BLaER1 (cell line): ENCODE data around the gene PRKN.
"Not testable (repeated sequence)": the region's sequence is repeated elsewhere in the genome, so short reads cannot be mapped to it uniquely, and the experiment has no call there.

Experiments used
- H3K27ac ChIP-seq: shearing (Covaris generic); formaldehyde crosslinking; 2 replicates; pipeline ENCODE4 v1.8.1; 2022
- H3K27me3 ChIP-seq: shearing (Covaris generic); formaldehyde crosslinking; 2 replicates; pipeline ENCODE4 v1.8.1; 2022
- H3K36me3 ChIP-seq: shearing (Covaris generic); formaldehyde crosslinking; 2 replicates; pipeline ENCODE4 v1.8.1; 2022
- H3K4me1 ChIP-seq: shearing (Covaris generic); formaldehyde crosslinking; 2 replicates; pipeline ENCODE4 v1.8.1; 2022
- H3K4me2 ChIP-seq: shearing (Covaris generic); formaldehyde crosslinking; 2 replicates; pipeline ENCODE4 v1.8.1; 2022
- H3K4me3 ChIP-seq: shearing (Covaris generic); formaldehyde crosslinking; 2 replicates; pipeline ENCODE4 v1.8.1; 2022
- H3K9ac ChIP-seq: shearing (Covaris generic); formaldehyde crosslinking; 2 replicates; pipeline ENCODE4 v1.8.1; 2022
- H3K9me3 ChIP-seq: shearing (Covaris generic); formaldehyde crosslinking; 2 replicates; pipeline ENCODE4 v1.8.1; 2022
- H4K20me1 ChIP-seq: shearing (Covaris generic); formaldehyde crosslinking; 2 replicates; pipeline ENCODE4 v1.8.1; 2022
- Cebpa-rat ChIP-seq: shearing (Covaris generic); IDR thresholded peaks from 2 replicates; pipeline ENCODE4 v1.8.1; 2022

Gene PRKN

GRCh38 chr6:161511447-161512095 lies 1216.0 kb downstream of the PRKN start:
- Histone ChIP-seq H4K20me1 (no peaks in the 10 kb centered on the region), H3K4me3 (no peak overlapping the region), H3K9ac (no peak overlapping the region), H3K4me2 (no peak overlapping the region), H3K4me1 (no peaks in the 10 kb centered on the region), H3K27ac (no peak overlapping the region), H3K9me3 (no peaks in the 10 kb centered on the region), H3K36me3 (no peaks in the 10 kb centered on the region), H3K27me3 (no peaks in the 10 kb centered on the region)
- TF ChIP-seq Cebpa-rat, result no peak

GRCh38 chr6:161508341-161508740 lies 1219.2 kb downstream of the PRKN start:
- Histone ChIP-seq H3K9me3 (no peaks in the 10 kb centered on the region), H4K20me1 (no peaks in the 10 kb centered on the region), H3K27me3 (no peaks in the 10 kb centered on the region), H3K4me1 (no peaks in the 10 kb centered on the region), H3K9ac (no peak overlapping the region), H3K36me3 (no peaks in the 10 kb centered on the region), H3K27ac (no peak overlapping the region), H3K4me2 (no peak overlapping the region), H3K4me3 (no peak overlapping the region)
- TF ChIP-seq Cebpa-rat, result no peak

GRCh38 chr6:161507375-161507774 lies 1220.2 kb downstream of the PRKN start:
- no peak overlapping the region for H3K4me3 ChIP-seq

DNA sequence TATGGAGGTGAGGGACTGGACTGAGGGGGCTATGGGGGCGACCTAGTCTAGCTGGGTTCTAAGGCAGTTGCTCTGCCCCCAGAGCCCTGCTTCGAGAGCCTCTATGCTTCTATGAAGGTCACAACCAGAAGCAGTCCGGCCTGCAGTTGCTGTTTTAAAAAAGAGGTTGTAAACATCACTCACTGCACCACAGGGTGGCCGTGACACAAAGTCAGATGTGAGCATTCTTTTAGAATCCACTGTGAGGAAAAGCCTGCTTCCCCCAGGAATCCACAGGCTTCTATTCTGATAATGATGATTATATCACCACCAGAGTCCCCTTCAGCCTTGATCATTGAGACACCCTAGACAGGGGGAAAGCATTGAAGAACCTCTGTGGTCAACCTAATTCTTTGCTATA lies 1224.0 kb downstream of the PRKN start:
- Histone ChIP-seq H3K4me3 (no peak overlapping the region), H3K9ac (no peak overlapping the region), H3K4me2 (no peak overlapping the region), H3K27ac (no peak overlapping the region), H3K36me3 (no peaks in the 10 kb centered on the region), H4K20me1 (no peaks in the 10 kb centered on the region), H3K27me3 (no peaks in the 10 kb centered on the region), H3K9me3 (no peaks in the 10 kb centered on the region), H3K4me1 (no peaks in the 10 kb centered on the region)
- no peak for TF ChIP-seq Cebpa-rat

More at GRCh38 chr6:161507375-161507774, 1220.2 kb downstream of the PRKN start:
- Histone ChIP-seq H3K27ac (no peak overlapping the region), H4K20me1 (no peaks in the 10 kb centered on the region), H3K9ac (no peak overlapping the region), H3K36me3 (no peaks in the 10 kb centered on the region), H3K4me1 (no peaks in the 10 kb centered on the region), H3K4me2 (peak overlapping the region; percentile 2; the same call in 1 of the 2 replicates), H3K9me3 (no peaks in the 10 kb centered on the region), H3K27me3 (no peaks in the 10 kb centered on the region)
- no peak for TF ChIP-seq Cebpa-rat

GRCh38 chr6:161498881-161499280 lies 1228.7 kb downstream of the PRKN start:
- Histone ChIP-seq H3K9ac (no peak overlapping the region), H3K4me3 (no peak overlapping the region), H3K4me1 (no peaks in the 10 kb centered on the region), H4K20me1 (no peaks in the 10 kb centered on the region), H3K4me2 (no peak overlapping the region), H3K36me3 (no peaks in the 10 kb centered on the region), H3K27me3 (no peaks in the 10 kb centered on the region), H3K27ac (no peak overlapping the region), H3K9me3 (no peaks in the 10 kb centered on the region)
- TF ChIP-seq Cebpa-rat, result no peak

GRCh38 chr6:161498359-161498758 lies 1229.2 kb downstream of the PRKN start:
- no peak overlapping the region for H3K4me3 ChIP-seq
- H3K27ac ChIP-seq, result no peak overlapping the region
- H3K27me3 ChIP-seq, result no peaks in the 10 kb centered on the region
- H3K9ac ChIP-seq, result no peak overlapping the region
- no peaks in the 10 kb centered on the region for H4K20me1 ChIP-seq
- no peak for TF ChIP-seq Cebpa-rat
- H3K4me1 ChIP-seq, result no peaks in the 10 kb centered on the region
- no peaks in the 10 kb centered on the region for H3K9me3 ChIP-seq
- no peaks in the 10 kb centered on the region for H3K36me3 ChIP-seq
- H3K4me2 ChIP-seq, result no peak overlapping the region

DNA sequence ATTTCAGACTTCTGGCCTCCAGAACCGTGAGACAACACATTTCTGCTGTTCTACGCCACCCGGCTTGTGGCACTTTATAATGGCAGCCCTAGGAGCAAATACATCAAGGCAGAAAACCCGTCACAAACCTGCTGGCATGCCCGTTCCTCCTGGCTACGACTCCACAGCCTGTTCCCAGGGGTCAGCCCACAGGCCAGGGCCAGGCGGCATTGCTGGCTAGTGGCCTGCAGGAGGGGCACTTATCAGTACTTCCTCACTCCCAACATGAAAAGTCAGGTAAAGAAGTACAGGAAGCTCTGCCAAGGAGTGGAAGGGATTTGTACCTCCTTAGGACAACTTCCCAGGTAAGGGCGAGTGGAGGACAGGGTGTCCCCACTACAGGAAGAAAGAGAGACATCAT lies 1230.6 kb downstream of the PRKN start:
- Histone ChIP-seq H3K4me3 (no peak overlapping the region), H3K4me1 (no peaks in the 10 kb centered on the region), H3K27me3 (no peaks in the 10 kb centered on the region), H3K4me2 (no peak overlapping the region), H3K36me3 (no peaks in the 10 kb centered on the region), H3K9me3 (no peaks in the 10 kb centered on the region), H4K20me1 (no peaks in the 10 kb centered on the region), H3K9ac (no peak overlapping the region), H3K27ac (no peak overlapping the region)
- TF ChIP-seq Cebpa-rat, result no peak

DNA sequence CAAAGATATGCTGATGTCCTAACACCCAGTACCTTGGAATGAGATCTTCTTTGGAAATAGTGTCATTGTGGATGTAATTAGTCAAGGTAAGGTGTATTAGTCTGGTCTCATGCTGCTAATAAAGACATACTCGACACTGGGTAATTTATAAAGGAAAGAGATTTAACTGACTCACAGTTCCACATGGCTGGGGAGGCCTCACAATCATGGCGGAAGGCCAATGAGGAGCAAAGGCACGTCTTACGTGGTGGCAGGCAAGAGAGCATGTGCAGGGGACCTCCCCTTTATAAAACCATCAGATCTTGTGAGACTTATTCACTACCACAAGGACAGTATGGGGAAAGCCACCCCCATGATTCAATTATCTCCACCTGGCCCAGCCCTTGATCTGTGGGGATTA lies 1231.3 kb downstream of the PRKN start:
- H4K20me1 ChIP-seq, H3K36me3 ChIP-seq, H3K4me1 ChIP-seq, H3K27ac ChIP-seq, H3K27me3 ChIP-seq, H3K9me3 ChIP-seq, H3K4me2 ChIP-seq, H3K9ac ChIP-seq, H3K4me3 ChIP-seq: not testable (repeated sequence)

- Histone ChIP-seq H3K27ac (no peak overlapping the region), H3K4me3 (no peak overlapping the region), H3K27me3 (no peaks in the 10 kb centered on the region), H3K4me2 (no peak overlapping the region), H3K4me1 (no peaks in the 10 kb centered on the region), H4K20me1 (no peaks in the 10 kb centered on the region), H3K36me3 (no peaks in the 10 kb centered on the region), H3K9ac (no peak overlapping the region), H3K9me3 (no peaks in the 10 kb centered on the region)
- TF ChIP-seq Cebpa-rat, result no peak
Observed at GRCh38 chr6:161494566-161494965, 1233.0 kb downstream of the PRKN start.

GRCh38 chr6:161493576-161494118 lies 1233.9 kb downstream of the PRKN start:
- no peaks in the 10 kb centered on the region for H3K4me1 ChIP-seq
- no peaks in the 10 kb centered on the region for H3K36me3 ChIP-seq
- H4K20me1 ChIP-seq, result no peaks in the 10 kb centered on the region
- no peak overlapping the region for H3K4me2 ChIP-seq
- TF ChIP-seq Cebpa-rat, result no peak
- H3K9me3 ChIP-seq, result no peaks in the 10 kb centered on the region
- no peak overlapping the region for H3K9ac ChIP-seq
- H3K27me3 ChIP-seq, result no peaks in the 10 kb centered on the region
- no peak overlapping the region for H3K27ac ChIP-seq
- H3K4me3 ChIP-seq, result no peak overlapping the region
